T-helper 2 cell treated with Interferon-gamma antibody and Interleukin-4, amounts not matched to agents 100 ng/mL and 5 ng/mL, for 36 hours (primary cell): ENCODE results near the gene PLAGL1. TPM values are rescaled to one million over a fixed set of nuclear protein-coding genes. Genes with fewer than 3 reads are reported as not detected.
"Not testable (repeated sequence)": the region's sequence is repeated elsewhere in the genome, so short reads cannot be mapped to it uniquely, and the experiment has no call there.

Experiments used
- intact Hi-C: fragments of 100-400 bp; cut with micrococcal nuclease; formaldehyde crosslinking; loops from one replicate; pipeline ENCODE4 v1.15.1; 2023
- total RNA-seq: library from RNA; stranded (reverse); gene quantifications from 2 replicates; pipeline ENCODE4 v1.2.3, GENCODE V29; 2022

PLAGL1 gene
- total RNA-seq, 1 donor from 2014 or later = 4.1 TPM

DNA sequence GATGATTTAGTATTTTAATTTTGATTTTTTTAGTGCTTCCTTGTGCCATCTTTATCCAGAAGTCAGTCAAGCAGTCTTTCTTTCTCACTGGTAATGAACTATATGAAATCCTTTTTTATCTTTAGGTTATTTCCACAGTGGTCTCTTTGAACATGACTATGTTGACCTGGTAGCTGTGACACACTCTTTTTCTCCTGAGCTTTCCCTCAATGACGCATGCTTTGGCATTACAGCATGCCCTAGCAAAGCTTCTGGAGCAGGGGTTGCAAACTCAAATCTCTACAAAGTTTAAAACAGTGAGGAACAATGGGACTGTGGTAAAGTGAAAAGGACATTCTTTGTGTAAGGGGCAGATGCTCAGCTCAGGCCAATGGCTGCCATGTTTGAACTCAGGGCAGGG lies 4.5 kb upstream of the PLAGL1 start:
- intact Hi-C loops = loop anchor here (2.0 kb wide), 1 partner anchor 500 kb away; no protein-coding TSS in a partner anchor

DNA sequence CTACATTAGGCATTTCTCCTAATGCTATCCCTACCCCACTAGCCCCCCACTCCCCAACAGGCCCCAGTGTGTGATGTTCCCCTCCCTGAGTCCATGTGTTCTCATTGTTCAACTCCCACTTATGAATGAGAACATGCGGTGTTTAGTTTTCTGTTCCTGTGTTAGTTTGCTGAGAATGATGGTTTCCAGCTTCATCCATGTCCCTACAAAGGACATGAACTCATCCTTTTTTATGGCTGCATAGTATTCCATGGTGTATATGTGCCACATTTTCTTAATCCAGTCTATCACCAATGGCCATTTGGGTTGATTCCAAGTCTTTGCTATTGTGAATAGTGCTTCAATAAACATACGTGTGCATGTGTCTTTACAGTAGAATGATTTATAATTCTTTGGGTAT lies 1.6 kb upstream of the PLAGL1 start:
- intact Hi-C loops = not testable (repeated sequence)

DNA sequence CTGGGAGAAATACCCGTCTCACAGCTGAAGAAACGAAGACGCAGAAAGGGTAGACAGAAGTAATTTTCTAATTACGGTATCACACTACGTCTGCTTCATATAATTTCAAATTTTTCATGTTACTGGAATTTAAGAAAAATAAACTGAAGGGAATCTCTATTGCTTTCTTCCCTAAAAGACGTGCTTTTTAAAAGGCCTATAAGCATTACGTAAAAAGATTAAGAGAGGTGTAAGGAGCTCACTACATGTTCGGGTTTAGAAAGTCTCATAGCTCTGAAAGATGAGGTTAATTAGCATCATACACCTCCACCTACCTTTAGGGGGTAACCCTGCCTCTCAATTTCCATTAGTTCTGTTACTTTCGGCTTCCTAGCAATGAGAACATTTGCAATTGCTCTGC lies 787 bp upstream of the PLAGL1 start:
- intact Hi-C loops = no loop called here

GRCh38 chr6:144007478-144008119 lies 460 bp downstream of the PLAGL1 start:
- intact Hi-C loops = no loop called here

DNA sequence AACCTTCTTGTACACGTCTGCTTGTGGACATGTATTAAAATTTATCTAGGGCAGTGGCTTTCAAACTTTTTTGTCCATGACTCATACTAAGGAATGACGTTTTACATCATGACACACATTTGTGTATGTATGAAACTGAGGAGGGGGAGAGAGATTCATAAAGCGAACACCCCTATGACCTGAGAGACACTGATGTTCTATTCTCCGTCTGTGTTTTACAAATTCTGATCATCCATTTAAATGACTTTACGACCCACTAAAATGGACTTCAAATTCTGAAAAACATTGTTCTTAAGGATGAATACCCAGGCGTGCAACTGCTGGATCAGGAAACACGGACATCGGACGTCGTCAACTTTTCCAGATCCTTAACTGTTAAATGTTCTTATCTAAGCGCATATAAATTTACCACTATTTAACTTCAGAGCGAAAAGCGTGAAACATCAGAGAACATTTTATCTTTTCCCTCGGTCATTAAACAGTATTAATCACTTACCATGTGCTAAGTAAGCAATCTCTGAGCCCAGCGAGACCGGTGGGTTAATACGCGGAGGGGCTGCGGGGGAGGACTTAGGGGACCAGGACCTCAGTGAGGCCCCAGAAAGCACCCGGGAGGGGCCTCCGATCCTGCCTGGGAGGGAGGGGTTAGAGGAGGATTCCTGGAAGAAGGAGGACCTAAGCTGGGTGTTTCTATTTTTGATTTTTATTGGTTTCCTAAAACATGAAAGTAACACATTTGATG lies 1.2 kb downstream of the PLAGL1 start:
- intact Hi-C loops = no loop called here

- intact Hi-C loops = no loop called here
These were observed 8.7 kb downstream of the PLAGL1 start for GRCh38 chr6:143999406-143999805.

GRCh38 chr6:143998686-143999085 lies 9.4 kb downstream of the PLAGL1 start:
- intact Hi-C loops = no loop called here

- intact Hi-C loops = no loop called here
These were observed 14.0 kb downstream of the PLAGL1 start for GRCh38 chr6:143993965-143994646.

DNA sequence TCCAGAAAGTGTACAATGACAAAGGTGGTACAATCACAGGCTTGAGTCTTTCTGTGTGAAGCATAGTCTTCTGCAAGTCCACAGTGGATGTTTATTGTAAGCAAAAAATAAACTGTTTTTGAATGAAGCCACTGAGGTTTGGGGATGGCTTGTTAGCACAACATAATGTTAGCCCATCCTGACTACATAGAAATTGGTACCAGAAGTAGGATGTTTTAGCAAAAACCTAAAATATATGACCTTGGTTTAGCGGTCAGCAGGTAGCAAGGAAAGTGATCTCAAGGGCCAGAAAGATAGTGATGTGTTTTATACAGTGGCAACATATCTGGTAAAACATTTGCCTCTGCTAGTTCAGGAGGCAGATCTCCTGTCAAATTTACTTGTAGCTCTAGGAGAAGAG lies 15.8 kb downstream of the PLAGL1 start:
- intact Hi-C loops = no loop called here

DNA sequence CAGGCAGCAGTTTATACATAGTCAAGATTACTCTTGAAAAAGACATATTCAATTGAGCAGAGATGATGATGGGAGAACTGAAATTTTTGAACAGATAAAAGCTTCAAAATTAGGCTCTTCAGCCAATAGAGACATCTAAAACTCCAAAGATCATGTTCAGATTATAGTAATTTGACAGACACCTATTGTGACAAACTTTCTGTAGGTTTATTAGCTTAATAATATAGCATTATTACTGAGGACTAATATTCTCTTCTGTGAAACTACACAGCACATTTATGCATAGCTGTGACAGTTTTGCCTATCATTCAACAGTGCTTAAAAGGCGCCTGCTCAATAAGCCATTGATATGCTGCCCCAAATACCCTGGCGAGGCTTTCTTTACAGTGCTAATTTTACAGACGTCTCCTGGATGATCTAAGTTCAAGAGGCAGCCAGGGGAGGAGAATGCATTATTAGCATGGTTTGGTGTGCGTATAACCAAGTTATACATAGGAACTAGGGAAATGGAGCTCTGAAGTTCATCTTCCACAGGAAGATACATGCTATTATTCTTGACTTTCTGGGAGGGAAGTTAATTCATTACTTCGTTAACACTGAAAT lies 21.5 kb downstream of the PLAGL1 start:
- intact Hi-C loops = no loop called here

DNA sequence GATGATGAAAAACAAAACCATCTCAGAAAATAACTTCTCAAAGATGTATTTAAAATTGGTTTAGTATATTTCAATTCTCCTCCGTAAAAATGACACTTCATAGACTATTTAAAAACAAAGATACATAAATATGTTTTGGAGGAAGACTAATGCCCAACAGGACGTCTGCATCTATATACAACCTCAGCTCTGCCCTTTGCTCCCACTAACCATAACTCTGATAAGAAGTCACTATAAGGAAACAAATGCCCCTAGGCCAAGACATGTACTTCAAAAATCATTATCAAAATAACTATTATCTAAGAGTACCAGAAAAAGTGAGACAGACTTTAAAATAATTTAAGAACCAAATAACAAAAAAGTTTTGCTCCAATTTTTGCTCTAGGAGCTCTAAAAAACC lies 23.4 kb downstream of the PLAGL1 start:
- intact Hi-C loops = no loop called here

GRCh38 chr6:143982968-143983367 lies 25.1 kb downstream of the PLAGL1 start:
- intact Hi-C loops = no loop called here

- intact Hi-C loops = no loop called here
These were observed 27.1 kb downstream of the PLAGL1 start for GRCh38 chr6:143980921-143981320.

GRCh38 chr6:143976806-143977349 lies 31.2 kb downstream of the PLAGL1 start:
- intact Hi-C loops = no loop called here

DNA sequence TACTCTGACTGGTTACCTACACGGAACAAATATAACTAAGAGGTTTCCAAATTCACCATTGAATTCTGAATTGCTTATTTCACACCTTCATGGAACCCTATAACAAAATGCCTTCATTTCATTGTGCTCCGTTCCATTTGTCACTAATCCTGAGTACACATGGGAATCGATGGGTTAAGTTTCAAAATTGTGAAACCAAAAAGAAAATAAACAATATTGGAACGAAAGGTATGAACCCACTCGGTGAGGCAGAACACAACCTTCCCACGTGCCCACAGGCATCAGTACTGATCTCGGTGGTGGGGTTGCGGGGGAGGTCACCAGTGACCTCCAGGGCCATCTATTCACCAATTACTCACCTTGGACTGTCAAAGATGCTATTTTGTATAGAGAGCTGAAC lies 34.0 kb downstream of the PLAGL1 start:
- intact Hi-C loops = no loop called here

DNA sequence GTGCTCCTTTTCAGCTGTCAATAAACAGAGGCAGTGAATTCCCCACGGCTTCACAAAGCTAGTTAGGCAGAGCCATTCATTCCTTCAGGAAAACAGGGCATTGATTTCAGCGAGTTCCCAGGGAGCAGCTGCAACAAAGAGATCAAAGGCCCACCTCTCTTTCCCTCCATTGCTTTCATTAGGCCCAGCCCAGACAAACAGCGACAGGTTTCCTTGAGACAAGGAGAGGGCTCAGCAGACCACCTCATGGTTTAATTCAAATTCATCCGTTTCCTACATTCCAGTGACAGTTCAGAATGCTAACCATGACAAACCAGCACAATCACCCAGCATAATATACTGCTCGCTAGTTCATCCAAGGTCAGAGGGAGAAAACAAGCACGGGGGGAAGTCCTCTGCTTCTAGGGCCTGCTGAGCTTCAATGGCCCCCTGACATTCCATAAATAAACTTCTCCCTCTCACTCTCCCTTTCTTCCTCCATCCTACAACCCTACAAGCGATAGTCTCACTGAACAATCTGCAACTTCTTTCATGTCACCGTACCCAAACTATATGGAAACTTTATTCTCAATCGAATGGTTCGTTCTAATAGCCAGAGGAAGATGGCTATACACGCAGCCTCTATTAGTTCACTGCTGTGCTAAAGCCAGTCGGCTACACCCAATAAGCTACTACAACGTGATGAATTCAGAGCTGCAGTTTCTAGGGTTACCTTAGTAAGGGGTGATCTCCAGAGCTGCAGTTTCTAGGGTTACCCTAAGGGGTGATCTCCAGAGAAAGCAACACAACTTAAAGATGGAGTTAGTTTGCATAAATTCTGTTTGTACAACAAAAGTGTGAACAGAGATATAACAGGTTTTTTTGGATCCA lies 34.7 kb downstream of the PLAGL1 start:
- intact Hi-C loops = no loop called here

- intact Hi-C loops = no loop called here
These were observed 36.4 kb downstream of the PLAGL1 start for GRCh38 chr6:143971482-143972205.

GRCh38 chr6:143970456-143971218 lies 37.4 kb downstream of the PLAGL1 start:
- intact Hi-C loops = no loop called here

- intact Hi-C loops = no loop called here
These were observed 39.0 kb downstream of the PLAGL1 start for GRCh38 chr6:143969077-143969476.
